ENCODE data around the gene CALML3.

DNA sequence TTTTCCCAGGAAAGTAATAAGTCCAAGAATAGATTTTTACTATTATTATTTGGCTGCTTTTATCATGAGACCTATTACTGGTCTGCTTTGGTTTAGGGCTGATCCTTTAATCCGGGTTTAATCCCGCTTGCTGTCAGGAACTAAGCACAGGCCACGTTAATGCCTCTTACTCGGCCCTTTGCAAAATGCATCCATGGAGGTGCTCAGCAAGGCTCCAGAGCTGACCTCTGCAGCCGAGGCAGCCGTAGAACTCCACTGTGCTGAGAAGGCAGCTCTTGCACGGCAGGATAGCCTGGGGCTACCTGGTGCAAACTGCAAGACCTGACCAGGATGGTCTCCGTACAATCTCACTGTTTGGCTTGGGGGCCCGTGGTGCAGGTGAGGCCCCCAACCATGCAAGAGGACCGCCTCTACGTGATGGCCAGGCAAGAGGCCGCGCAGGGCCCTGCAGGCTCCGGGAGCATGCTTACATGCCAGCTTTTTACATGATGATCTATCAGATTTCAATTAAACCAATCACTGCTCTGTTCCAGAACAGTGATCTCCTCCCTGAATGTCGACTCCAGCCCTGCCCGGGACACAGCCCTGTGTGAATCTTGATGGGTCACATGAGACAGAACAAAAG, 10.4 kb upstream of the CALML3 start:
- TF ChIP-seq EZH2phosphoT487 (IDR thresholded peaks at IDR 0.05) (no peak), CTCF (IDR thresholded peaks at IDR 0.05) (no peak)
